Fibroblast of skin of right biceps (primary cell): ENCODE measurements around the gene POR.

Experiments used
- DNase-seq: peaks from one replicate; pipeline ENCODE4 v3.0.0-alpha.2; 2013

POR gene

DNA sequence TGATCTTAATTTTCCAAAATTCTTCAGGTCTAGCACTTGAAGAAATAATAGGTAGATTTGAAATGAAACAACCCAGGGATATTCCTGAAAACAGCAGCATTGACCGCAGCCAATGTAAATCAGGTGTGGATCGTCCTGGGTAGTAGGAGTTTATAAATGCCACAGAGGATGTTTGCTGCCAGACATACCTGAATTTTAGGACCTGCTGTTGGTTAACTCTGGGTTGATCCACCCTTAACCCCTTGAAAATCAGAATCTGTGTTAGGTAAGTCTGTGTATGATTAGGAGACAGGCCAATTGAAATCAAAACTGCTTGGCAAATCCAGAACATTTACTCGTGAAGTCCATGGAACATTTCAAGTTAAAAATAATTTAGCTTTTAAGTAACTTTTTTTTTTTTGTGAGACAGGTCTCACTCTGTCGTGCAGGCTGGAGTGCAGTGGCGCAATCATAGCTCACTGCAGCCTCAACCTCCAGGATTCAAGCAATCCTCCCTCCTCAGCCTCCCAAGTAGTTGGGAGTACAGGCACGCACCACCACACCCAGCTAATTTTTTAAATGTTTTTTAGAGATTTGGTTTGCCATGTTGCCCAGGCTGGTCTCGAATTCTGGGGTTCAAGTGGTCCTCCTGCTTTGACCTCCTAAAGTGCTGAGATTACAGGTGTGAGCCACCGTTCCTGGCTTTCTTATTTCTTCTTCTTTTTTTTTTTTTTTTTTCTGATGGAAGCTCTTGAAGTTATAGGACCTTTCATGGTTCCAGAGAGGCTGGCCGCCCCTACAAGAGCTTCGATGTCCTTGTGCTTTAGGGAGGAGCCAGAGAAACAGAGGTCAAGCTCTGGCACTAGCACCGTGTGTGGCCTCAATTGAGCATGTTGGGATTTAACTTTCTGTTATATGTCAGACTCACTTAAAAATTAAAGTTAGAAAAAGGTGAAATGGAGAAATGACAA is 2.0 kb downstream of the POR start:
- no peak for DNase-seq

DNA sequence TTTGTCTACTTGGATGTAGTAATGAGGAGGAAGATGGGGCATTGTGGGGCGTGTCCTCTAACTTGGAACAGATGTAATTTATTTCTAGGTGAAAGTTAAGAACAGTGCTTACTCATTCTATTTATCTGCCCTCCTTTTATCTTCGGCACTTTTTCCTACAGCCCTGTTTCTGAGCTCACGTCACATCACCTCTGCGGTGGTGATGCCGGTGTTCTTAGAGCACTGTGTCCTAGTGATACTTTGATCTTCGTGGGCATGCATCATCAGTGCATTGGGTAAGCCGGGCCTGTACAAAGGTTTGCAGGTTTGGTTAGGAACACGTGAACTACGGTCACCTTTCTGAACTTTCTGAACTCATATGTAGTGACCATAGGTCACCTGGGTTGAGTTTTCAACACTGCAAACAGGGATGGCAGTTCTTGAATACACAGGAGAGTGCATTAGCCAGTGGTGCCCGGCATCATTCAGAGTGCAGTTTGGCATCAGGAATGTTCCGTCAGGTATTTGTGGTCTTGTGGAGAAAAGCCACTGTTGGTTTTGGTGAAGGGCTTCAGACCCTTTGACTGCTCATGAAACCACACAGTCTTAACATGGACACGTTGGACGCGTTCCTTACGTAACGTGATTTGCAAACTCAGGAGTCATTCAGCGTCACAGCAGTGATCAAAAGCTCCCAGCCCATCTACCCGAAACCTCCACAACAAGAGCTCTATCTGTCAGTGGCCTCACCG is 5.6 kb downstream of the POR start:
- DNase-seq: no peak

DNA sequence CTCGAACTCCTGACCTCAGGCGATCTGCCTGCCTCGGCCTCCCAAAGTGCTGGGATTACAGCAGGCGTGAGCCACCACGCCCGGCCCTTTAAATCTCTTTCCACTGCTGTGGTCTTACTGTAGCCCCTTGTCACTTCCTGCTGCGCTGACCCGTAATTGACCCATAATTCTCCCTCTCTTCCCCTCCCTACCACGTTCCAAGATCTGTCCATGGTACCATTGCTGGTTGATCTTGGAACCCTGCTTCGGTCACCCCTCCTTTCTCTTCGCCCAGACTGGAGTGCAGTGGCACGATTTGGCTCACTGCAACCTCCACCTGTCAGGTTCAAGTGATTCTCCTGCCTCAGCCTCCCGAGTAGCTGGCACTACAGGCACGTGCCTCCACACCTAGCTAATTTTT is 6.5 kb downstream of the POR start:
- DNase-seq: no peak

DNA sequence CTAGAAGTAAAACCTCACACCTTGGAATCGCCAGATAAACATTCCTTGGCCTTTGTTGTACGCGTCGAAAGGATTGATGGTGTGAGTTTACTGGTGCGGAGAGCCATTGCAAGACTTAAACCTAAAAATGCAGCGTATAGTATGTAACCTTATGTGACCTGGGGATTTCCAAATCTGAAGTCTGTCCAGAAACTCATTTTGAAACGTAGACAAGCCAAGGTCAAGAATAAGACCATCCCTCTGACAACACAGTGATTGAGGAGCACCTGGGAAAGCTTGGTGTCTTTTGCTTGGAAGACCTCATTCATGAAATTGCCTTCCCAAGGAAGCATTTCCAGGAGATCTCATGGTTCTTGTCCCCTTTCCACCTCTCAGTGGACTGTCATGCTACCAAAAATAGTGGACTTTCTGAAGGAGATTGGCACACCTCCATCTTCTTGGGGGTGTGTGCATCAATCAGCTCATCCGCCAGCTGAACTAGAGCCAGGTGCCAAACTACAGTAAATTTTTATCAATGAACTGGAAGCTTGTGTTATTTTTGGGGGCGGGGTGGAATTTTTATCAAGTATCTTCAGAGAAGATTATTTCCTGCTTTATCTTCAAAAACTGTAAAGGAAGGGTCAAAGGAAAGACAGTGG is 8.1 kb downstream of the POR start:
- no peak for DNase-seq

DNA sequence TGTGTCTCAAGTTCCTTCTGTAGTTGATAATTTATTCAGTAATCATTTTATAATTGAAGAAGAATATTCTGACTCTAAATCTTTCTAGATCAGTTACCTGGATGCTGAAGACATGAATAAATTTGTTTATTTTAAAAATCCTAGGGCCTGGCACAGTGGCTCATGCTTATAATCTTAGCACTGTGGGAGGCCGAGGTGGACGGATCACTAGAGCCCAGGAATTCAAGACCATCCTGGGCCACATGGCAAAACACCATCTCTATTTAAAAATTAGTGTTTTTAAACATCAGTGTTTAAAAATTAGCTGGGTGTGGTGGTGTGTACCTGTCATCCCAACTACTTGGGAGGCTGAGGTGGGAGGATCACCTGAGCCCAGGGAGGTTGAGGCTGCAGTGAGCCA is 9.3 kb downstream of the POR start:
- no peak for DNase-seq

DNA sequence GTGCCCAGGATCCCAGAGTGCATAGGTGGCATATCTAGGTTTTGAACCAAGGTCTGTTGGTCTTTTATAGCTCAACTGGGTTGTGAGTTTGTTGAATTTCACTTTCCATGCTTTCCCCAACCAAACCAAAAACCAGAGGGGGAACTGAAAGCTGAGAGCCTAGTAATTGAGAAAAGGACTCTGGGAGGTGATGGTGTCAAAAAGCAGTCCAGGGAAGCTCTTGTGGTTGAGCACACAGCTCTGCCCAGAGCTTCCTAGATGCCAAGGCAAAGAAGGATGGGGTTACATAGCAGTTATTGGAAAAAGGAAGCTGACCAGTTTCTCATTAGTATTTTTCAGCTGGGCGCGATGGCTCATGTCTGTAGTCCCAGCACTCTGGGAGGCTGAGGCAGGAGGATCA is 9.9 kb downstream of the POR start:
- DNase-seq: no peak

DNA sequence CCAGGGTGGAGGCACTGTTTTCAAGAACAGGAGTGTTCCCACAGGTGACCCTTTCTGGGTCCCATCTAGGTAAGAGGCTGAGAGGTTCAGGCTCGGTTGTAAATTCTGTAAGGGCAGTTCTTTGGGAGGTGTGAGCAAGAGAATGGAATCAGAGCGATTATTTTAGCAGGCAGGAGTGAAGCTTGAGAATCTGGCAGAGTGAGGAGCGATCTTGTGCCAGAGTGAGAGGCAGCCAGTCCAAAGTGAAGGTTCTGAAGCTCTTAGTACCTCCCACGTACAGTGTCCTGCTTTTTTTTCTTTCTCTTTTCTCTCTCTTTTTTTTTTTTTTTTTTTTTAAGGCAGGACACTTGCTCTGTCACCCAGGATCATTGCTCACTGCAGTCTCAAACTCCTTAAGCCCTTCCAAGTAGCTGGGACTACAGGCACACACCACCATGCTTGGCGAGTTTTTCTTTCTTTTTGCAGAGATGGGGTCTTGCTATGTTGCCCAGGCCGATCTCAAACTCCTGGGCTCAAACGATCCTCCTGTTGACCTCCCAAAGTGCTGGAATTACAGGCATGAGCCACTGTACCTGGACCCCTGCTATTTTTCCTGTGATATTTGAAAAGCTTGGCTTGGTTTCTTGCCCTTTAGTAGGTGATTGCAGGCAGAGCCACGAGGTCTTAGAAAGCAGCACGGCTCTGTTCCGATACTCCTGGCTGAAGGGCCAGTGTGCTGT is 10.9 kb downstream of the POR start:
- DNase-seq: no peak

DNA sequence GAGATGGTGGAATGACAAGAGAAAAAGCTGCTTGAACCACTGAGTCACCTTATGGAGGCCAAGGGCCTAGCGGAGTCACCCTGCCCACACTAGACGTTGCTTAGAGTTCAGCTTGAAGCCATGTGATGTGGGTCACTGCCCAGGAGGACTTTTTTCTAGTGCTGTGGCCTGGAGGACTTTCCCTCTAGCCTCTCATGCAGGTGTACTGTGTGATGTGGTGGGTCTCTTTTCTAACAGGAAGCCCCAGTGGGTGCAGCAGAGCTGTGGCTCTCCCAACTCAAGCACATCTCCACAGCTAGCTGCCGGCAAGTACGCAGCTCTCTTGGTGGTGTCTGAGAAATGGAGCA is 13.6 kb downstream of the POR start:
- no peak for DNase-seq

DNA sequence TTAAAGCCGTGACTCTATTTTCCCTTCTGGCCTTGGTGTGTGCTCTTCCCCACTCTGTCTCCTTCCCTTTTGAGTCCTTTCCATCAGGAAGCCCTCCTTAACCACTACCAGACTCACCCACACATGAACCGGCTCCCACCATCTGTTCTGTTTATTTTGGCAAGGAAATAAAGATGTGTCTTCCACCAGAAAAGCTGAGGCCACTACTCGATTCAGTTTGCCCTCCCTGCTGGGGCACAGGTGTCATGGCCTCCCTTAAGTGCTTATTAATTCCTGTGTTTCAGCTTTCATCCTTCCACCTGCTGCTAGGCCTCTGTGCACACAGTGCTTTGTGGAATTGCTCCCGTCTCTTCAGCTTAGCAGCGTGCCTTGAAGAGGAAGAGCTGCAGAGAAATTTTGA is 16.7 kb downstream of the POR start:
- no peak for DNase-seq

DNA sequence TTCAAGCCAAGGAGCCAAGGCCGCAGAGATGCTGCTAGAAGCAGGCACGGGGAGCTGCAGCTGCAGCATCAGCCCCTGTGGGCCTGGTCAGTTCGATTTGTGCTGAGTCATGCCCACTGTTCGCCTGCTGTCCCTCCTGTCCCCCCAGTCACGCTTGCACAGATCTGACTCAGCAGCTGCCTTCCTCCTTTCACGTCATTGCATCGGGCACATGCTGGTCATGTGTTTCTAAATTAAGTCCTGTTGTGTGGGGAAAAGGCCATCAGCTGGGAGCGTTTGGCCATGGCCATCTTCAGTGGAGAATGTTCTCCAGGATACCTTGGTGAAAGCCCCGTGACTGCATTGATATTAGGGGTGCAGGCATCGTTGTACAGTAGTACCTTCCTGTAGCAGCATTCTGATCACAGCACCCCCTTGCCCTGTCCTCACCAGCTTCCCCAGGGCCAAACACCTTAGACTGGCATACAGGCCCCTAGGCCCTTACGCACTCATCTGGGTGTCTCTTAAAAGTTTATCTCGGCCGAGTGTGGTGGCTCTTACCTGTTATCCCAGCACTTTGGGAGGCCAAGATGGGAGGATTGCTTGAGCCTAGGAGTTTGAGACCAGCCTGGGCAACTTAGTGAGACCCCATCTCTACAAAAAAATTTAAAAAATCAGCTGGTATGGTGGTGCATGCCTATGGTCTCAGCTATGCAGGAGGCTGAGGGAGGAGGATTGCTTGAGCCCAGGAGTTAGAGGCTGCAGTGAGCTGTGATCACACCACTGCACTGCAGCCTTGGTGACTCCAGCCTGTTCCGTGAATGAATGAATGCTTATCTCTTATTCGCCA is 23.2 kb downstream of the POR start:
- peak; percentile 89 for DNase-seq

DNA sequence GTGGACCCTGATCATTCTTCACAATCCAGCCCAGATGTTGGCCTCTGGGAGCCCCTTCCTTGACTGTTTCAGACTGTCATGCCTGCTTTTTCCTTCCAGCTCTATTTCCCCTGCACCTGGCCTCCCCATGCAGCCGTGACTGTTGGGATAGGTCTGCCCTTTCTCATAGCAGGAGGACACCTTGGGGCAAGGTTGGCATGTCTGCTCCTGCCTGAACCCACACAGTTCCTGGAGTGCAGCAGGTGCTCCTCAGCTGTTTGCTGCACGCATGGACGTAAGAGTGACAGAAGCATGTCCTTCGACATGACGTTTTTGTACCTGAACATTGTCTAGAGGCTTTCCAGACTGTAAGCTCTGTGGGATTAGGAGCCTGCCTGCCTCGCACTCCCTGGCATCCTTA is 24.0 kb downstream of the POR start:
- DNase-seq: no peak

DNA sequence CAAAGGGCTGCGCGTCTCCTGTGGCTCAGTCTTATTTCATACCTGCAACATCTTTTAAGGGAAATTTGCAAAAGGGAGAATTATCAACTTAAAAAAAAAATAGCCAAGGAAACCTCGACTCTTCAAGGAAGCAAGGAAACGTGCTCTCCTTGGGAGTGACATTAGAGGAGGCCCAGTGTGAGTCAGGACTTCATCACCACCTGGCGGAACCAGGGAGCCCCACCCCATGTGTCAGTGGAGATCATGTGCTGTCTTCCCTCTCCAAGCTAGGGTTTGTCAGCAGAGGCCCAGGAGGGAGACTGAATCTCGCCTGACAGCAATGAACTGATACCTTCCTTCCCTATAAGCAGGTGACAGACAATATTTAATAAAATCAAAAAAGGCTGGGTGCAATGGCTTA is 28.9 kb downstream of the POR start:
- DNase-seq: peak; percentile 40

DNA sequence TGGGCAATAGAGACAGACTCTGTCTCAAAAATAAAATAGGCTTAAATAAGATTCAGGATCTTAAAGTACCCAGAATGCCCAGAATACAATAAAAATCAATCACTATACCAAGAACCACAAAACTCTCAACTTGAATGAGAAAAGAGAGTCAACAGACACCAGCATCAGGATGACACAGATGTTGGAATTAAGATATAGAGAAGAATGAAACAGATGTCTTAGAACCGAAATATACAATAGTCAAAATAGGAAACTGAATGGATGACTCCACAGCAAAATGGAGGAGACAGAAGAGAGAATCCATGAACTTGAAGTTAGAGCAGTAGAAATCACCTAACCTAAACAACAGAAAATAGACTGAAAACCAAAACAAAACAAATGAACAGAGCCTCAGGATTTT is 29.6 kb downstream of the POR start:
- DNase-seq: no peak

DNA sequence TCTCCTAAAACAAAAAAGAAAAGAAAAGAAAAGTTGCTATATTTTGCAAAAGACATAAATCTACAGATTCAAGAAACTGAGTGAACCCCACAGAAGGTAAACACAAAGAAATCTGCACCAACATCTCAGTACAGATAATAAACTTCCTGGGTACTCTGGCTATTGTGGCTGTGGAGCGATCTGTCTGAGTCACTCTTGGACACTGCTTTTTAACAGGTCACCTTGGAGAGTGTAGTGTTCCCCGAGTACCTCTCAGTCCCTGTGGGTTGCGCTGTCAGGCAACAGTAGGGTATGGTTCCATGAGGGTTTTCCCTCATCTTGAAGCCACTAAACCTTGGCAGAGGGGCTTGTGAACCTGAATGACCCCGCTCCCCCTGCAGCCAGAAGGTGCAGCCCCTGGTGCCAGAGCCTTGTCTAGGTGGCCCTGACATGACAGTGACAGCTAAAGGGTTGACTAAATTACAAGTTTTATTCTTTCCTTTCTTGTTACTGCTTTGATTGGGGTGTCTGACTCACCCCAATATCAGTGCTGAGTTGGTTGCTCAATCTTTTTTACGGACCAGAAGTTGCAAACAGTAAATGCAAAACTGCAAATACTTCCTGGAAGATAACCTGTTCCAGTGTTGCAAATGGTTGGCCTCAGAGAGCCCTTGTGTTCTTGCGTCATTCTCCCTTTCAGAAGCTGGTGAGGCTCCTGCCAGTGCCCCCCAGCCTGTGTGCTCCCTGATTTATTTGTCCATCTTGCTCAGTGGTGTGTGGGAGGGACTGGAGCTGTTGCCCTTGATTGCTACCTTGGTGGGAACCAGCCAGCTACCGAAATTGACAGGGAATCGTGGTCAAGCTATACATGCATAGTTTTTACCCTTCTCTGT is 30.6 kb downstream of the POR start:
- no peak for DNase-seq

DNA sequence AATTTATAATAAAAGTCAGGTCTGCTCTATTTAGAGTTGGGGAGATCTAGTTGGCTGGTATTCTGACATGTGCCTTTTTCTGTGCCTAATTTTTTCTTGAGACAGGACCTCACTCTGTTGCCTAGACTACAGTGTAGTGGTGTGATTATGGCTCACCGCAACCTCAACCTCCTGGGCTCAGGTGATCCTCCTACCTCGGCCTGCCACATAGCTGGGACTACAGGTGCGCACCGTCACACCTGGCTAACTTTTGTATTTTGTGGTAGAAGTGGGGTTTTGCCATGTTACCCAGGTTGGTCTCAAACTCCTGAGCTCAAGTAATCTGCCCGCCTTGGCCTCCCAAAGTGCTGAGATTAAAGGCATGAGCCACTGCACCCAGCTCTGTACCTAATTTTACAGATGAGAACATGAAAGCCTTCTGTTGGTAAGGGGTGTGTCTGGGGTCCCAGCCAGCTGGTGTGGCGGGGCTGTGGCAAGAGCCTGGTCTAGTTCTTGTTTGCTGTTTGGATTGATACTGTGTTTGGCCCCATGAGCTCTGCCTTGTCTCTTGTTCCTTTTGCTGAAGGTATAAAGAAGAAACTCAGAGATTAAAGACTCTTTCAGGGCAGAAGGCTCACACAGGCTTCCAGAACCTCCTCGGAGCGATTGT is 31.4 kb downstream of the POR start:
- no peak for DNase-seq

DNA sequence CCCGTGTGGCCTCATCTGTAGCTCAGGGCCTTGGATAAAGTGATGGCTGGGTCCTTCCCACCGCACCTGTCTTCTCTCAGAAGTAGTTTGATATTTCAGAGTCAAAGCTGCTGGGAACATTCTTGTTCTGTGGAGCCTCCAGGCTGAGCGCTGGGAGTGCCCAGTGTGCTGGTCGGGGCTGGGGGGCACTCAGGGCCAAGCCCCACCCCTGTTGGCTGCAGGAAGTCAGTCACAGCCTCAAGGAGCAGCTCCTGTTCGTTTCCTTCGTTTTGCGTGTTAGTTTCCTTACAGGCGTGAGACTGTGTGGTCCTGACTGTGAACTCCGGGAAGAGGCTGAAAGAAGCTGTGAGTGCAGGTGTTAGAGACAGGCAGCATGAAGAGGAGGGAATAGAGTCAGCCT is 33.2 kb downstream of the POR start:
- DNase-seq: no peak

DNA sequence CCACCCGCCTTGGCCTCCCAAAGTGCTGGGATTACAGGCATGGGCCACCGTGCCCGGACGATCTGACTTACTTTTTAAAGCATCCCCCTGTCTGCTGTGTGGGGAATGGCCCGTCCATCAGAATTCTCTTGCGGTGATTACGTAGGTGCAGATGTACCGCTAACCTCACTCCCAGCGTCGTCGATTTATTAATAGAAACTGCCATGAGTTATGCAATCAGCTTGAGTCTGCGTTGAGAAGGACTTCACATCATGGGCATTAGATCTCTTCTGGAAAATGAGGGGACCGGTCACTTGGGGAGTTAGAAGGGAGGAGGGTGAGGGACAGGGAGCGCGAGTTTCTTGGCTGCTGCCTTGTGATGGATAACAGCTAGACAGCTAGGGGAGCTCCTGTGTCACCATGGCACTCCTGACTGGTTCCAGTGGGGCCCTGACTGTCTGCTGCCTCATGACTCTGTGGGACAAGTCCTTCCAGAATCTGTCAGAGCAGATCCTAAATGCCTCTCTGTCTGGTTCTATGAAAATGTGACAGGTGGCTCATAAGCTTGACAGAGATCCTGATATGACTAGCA is 35.2 kb downstream of the POR start:
- DNase-seq: no peak

DNA sequence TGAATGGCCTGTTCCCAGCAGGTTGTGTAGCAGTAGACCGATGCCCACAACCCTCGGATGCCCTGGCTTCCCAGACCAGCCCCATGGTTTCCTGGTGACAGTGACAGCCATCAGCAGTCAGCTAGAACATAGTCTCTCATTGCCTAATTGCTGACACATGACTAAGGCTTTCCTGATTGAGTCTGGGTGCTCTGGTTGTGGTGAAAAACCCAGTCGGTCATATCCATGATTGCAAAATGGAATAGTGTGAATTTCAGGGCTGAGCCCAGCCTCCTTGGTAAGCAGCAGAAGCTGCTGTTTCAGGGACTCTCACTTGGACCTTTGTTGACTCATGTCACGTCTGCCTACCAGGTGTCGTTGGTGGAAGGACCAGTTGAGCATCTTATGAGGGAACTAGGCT is 36.6 kb downstream of the POR start:
- DNase-seq: peak; percentile 73

DNA sequence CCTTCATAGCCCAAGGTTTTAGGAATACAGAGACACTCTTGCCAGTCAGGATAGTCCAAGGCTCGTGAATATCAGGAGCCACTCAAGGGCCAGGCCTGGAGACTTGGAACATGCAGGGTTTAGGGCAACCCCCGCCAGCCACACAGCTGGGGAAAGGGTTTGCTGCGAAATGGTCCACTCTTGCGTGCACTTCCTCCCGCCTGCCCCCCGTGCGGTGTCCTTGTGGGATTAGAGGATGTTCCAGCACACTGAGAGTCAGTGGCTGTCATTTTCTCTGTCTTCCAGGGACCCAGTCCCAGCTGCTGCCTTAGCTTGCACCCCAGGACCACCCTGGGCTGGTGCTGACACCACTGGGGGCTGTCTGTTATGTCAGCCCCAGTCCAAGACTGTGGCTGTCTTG is 38.5 kb downstream of the POR start:
- no peak for DNase-seq

DNA sequence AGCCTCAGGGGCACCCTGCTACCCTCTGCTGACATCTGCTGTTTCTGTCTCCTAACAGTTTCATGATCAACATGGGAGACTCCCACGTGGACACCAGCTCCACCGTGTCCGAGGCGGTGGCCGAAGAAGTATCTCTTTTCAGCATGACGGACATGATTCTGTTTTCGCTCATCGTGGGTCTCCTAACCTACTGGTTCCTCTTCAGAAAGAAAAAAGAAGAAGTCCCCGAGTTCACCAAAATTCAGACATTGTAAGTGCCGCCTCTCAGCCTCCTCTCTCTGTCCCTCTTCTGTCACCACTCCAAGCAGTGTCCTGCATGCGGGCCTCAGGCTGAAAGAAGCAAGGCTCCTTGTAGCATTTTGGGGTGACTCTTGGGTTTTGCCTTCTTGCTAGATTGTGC is 39.0 kb downstream of the POR start:
- DNase-seq: no peak
